ENCODE results near the gene PPP2R3A.
"Not testable (repeated sequence)": the region's sequence is repeated elsewhere in the genome, so short reads cannot be mapped to it uniquely, and the experiment has no call there.

Gene PPP2R3A

GRCh38 chr3:136187868-136188267 lies 222.3 kb downstream of the PPP2R3A start:
- TF ChIP-seq EZH2 (IDR thresholded peaks at IDR 0.05; ENCODE audit: borderline replicate concordance, low read depth, low read length, severe bottlenecking): no peak
- TF ChIP-seq CTCF (IDR thresholded peaks at IDR 0.05; ENCODE audit: borderline replicate concordance, extremely low read depth, low read length, poor library complexity, severe bottlenecking): no peak
- no peaks in the 10 kb centered on the region for H3K9me3 ChIP-seq (ENCODE audit: insufficient read depth, low read length, severe bottlenecking)
- peaks cover 81% of the 10 kb centered on the region for H3K4me1 ChIP-seq (ENCODE audit: insufficient read depth, low read length)
- H4K20me1 ChIP-seq (ENCODE audit: insufficient read depth, low read length): peaks cover 99% of the 10 kb centered on the region
- peak overlapping the region; percentile 67 for H3K4me2 ChIP-seq (ENCODE audit: insufficient read depth, low read length)
- ATAC-seq (ENCODE audit: insufficient read depth, low read depth) (no peak), DNase-seq (no peak)
- H3K9ac ChIP-seq (ENCODE audit: low read depth, low read length): peak overlapping the region; percentile 23; the same call in 1 of the 2 replicates
- peaks cover 100% of the 10 kb centered on the region for H3K79me2 ChIP-seq (ENCODE audit: insufficient read depth, low read length)
- H3K36me3 ChIP-seq (ENCODE audit: insufficient read depth, low read length): peaks cover 42% of the 10 kb centered on the region
- H3K27ac ChIP-seq (ENCODE audit: low read length): no peak overlapping the region
- H3K27me3 ChIP-seq (ENCODE audit: insufficient read depth, low read length, poor library complexity): no peaks in the 10 kb centered on the region
- H2AFZ ChIP-seq (ENCODE audit: low read depth, low read length): no peak overlapping the region
- peak overlapping the region in 1 of 2 experiments; percentile 29; a peak in 2 of 4 replicates for H3K4me3 ChIP-seq (ENCODE audit: low read depth in 1 of 2, low read length in 2 of 2)

GRCh38 chr3:136189043-136189442 lies 223.5 kb downstream of the PPP2R3A start:
- H3K9ac ChIP-seq (ENCODE audit: low read depth, low read length): no peak overlapping the region
- peaks cover 99% of the 10 kb centered on the region for H4K20me1 ChIP-seq (ENCODE audit: insufficient read depth, low read length)
- peaks cover 53% of the 10 kb centered on the region for H3K36me3 ChIP-seq (ENCODE audit: insufficient read depth, low read length)
- no peaks in the 10 kb centered on the region for H3K9me3 ChIP-seq (ENCODE audit: insufficient read depth, low read length, severe bottlenecking)
- DNase-seq (no peak), ATAC-seq (ENCODE audit: insufficient read depth, low read depth) (no peak)
- H3K4me1 ChIP-seq (ENCODE audit: insufficient read depth, low read length): peaks cover 78% of the 10 kb centered on the region
- H2AFZ ChIP-seq (ENCODE audit: low read depth, low read length): no peak overlapping the region
- H3K27me3 ChIP-seq (ENCODE audit: insufficient read depth, low read length, poor library complexity): no peaks in the 10 kb centered on the region
- H3K4me2 ChIP-seq (ENCODE audit: insufficient read depth, low read length): peak overlapping the region; percentile 67
- TF ChIP-seq EZH2 (IDR thresholded peaks at IDR 0.05; ENCODE audit: borderline replicate concordance, low read depth, low read length, severe bottlenecking) (no peak), CTCF (IDR thresholded peaks at IDR 0.05; ENCODE audit: borderline replicate concordance, extremely low read depth, low read length, poor library complexity, severe bottlenecking) (no peak)
- H3K27ac ChIP-seq (ENCODE audit: low read length): no peak overlapping the region
- peak overlapping the region in 1 of 2 experiments; percentile 26; a peak in 1 of 4 replicates for H3K4me3 ChIP-seq (ENCODE audit: low read depth in 1 of 2, low read length in 2 of 2)
- H3K79me2 ChIP-seq (ENCODE audit: insufficient read depth, low read length): peaks cover 100% of the 10 kb centered on the region

GRCh38 chr3:136189859-136190617 lies 224.5 kb downstream of the PPP2R3A start:
- DNase-seq: no peak
- Histone ChIP-seq H3K9me3 (ENCODE audit: insufficient read depth, low read length, severe bottlenecking) (no peaks in the 10 kb centered on the region), H3K27me3 (ENCODE audit: insufficient read depth, low read length, poor library complexity) (no peaks in the 10 kb centered on the region), H3K36me3 (ENCODE audit: insufficient read depth, low read length) (peaks cover 63% of the 10 kb centered on the region), H3K27ac (ENCODE audit: low read length) (no peak overlapping the region), H3K9ac (ENCODE audit: low read depth, low read length) (0 out of 2 replicates have a peak overlapping the region, but pooled peaks have one; percentile 0), H3K4me1 (ENCODE audit: insufficient read depth, low read length) (peaks cover 70% of the 10 kb centered on the region), H3K4me2 (ENCODE audit: insufficient read depth, low read length) (peak overlapping the region; percentile 67), H3K79me2 (ENCODE audit: insufficient read depth, low read length) (peaks cover 100% of the 10 kb centered on the region), H2AFZ (ENCODE audit: low read depth, low read length) (no peak overlapping the region), H4K20me1 (ENCODE audit: insufficient read depth, low read length) (peaks cover 99% of the 10 kb centered on the region), H3K4me3 (ENCODE audit: low read depth in 1 of 2, low read length in 2 of 2) (peak overlapping the region in 1 of 2 experiments; percentile 75; a peak in 1 of 4 replicates)
- TF ChIP-seq CTCF (IDR thresholded peaks at IDR 0.05; ENCODE audit: borderline replicate concordance, extremely low read depth, low read length, poor library complexity, severe bottlenecking): no peak
- TF ChIP-seq EZH2 (IDR thresholded peaks at IDR 0.05; ENCODE audit: borderline replicate concordance, low read depth, low read length, severe bottlenecking): no peak
- ATAC-seq (ENCODE audit: insufficient read depth, low read depth): no peak

GRCh38 chr3:136192195-136192594 lies 226.7 kb downstream of the PPP2R3A start:
- Histone ChIP-seq H3K4me2 (ENCODE audit: insufficient read depth, low read length) (peak overlapping the region; percentile 67), H3K9ac (ENCODE audit: low read depth, low read length) (peak overlapping the region; percentile 96), H3K27ac (ENCODE audit: low read length) (peak overlapping the region; percentile 99), H3K4me1 (ENCODE audit: insufficient read depth, low read length) (peaks cover 64% of the 10 kb centered on the region), H3K4me3 (ENCODE audit: low read depth in 1 of 2, low read length in 2 of 2) (peak overlapping the region; percentile 75 to 78; a peak in 3 of 4 replicates), H4K20me1 (ENCODE audit: insufficient read depth, low read length) (peaks cover 81% of the 10 kb centered on the region), H3K79me2 (ENCODE audit: insufficient read depth, low read length) (peaks cover 93% of the 10 kb centered on the region), H3K36me3 (ENCODE audit: insufficient read depth, low read length) (peaks cover 63% of the 10 kb centered on the region)
- H2AFZ ChIP-seq (ENCODE audit: low read depth, low read length); H3K27me3 ChIP-seq (ENCODE audit: insufficient read depth, low read length, poor library complexity); DNase-seq; H3K9me3 ChIP-seq (ENCODE audit: insufficient read depth, low read length, severe bottlenecking); ATAC-seq (ENCODE audit: insufficient read depth, low read depth): not testable (repeated sequence)
